Measurements from ENCODE around the gene IL17RD.

Gene IL17RD

GRCh38 chr3:57158325-57158724 lies 6.8 kb downstream of the IL17RD start:
- DNase-seq = no peak
- Histone ChIP-seq H3K27ac (no peak overlapping the region), H3K4me3 (ENCODE audit: low read depth, low read length) (no peak overlapping the region), H3K36me3 (replicated peaks) (no peaks in the 10 kb centered on the region), H3K27me3 (replicated peaks) (no peaks in the 10 kb centered on the region)
- TF ChIP-seq, protein P1, sequence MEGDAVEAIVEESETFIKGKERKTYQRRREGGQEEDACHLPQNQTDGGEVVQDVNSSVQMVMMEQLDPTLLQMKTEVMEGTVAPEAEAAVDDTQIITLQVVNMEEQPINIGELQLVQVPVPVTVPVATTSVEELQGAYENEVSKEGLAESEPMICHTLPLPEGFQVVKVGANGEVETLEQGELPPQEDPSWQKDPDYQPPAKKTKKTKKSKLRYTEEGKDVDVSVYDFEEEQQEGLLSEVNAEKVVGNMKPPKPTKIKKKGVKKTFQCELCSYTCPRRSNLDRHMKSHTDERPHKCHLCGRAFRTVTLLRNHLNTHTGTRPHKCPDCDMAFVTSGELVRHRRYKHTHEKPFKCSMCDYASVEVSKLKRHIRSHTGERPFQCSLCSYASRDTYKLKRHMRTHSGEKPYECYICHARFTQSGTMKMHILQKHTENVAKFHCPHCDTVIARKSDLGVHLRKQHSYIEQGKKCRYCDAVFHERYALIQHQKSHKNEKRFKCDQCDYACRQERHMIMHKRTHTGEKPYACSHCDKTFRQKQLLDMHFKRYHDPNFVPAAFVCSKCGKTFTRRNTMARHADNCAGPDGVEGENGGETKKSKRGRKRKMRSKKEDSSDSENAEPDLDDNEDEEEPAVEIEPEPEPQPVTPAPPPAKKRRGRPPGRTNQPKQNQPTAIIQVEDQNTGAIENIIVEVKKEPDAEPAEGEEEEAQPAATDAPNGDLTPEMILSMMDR (IDR thresholded peaks at IDR 0.05; ENCODE audit: low read depth, low read length, missing control alignments) = no peak
- in situ Hi-C loops (cut with HindIII; ENCODE audit: low pct_ligation_motif_present, low sequenced_read_pairs) = no loop called here

- in situ Hi-C loops (cut with HindIII; ENCODE audit: low pct_ligation_motif_present, low sequenced_read_pairs) = no loop called here
- no peak for DNase-seq
- H3K36me3 ChIP-seq (replicated peaks) = no peaks in the 10 kb centered on the region
- no peak overlapping the region for H3K27ac ChIP-seq
- no peak overlapping the region for H3K4me3 ChIP-seq (ENCODE audit: low read depth, low read length)
- TF ChIP-seq, protein P1 (IDR thresholded peaks at IDR 0.05; ENCODE audit: low read depth, low read length, missing control alignments) = no peak
- no peaks in the 10 kb centered on the region for H3K27me3 ChIP-seq (replicated peaks)
These were observed 7.6 kb downstream of the IL17RD start for GRCh38 chr3:57157545-57157944.

DNA sequence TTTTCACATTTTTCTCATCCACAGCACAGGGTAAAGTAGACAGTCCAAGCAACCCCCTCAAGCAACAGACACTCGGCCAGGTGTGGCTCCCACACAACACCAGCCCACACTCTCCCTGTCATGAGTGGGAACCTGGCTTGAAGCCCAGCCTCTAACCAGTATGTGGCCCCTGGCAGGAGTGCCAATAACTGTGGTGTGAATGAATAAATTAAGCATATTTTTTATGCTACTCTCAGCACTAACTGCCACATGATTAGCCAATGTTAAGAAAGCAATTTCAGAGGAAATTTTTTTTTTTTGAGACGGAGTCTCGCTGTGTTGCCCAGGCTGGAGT lies 9.9 kb downstream of the IL17RD start:
- no peaks in the 10 kb centered on the region for H3K27me3 ChIP-seq (replicated peaks)
- in situ Hi-C loops (cut with HindIII; ENCODE audit: low pct_ligation_motif_present, low sequenced_read_pairs) = no loop called here
- no peaks in the 10 kb centered on the region for H3K36me3 ChIP-seq (replicated peaks)
- no peak overlapping the region for H3K27ac ChIP-seq
- DNase-seq = no peak
- TF ChIP-seq, protein P1 (IDR thresholded peaks at IDR 0.05; ENCODE audit: low read depth, low read length, missing control alignments) = no peak
- no peak overlapping the region for H3K4me3 ChIP-seq (ENCODE audit: low read depth, low read length)

DNA sequence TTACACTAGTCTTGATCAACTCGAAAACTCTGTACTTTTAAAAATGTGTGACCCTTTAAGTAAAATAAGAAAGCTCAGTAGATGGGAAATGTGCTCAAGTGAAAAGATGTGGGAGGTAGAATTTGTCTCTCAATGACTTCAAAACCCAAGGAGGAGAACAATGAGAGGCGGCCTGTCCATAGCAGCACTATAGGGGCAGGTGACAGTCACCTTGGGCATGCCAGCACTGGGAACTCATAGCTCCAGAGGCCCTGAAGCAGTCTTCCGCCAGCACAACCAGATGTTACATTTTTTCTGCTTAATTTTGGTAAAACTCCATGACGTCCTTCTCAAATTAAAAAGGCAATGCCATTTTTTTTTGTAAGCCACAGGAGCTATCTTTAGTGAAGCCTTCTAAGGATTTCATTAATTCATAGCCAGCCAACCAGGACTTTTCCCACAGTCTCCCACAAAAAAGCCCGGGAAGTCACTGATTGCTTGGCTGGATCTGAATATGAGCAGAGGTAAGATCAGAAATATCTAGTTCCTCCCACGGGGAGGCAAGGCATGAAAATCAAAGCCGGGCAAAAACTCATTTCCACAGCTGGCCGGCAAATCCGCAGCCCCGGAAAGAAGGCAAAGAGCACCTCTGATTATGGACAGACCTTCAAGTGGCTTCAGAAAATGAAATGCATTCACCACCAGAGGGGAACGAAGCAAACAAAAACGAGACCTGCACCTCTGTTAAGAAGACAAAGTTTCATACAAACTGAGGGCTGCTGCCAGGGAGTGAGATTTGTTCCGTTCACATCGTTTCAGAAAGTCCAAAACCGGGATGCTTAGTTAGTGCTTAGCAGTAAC lies 10.5 kb downstream of the IL17RD start:
- in situ Hi-C loops (cut with HindIII; ENCODE audit: low pct_ligation_motif_present, low sequenced_read_pairs) = no loop called here
- H3K4me3 ChIP-seq (ENCODE audit: low read depth, low read length) = no peak overlapping the region
- no peak for DNase-seq
- no peaks in the 10 kb centered on the region for H3K27me3 ChIP-seq (replicated peaks)
- TF ChIP-seq, protein P1 (IDR thresholded peaks at IDR 0.05; ENCODE audit: low read depth, low read length, missing control alignments) = no peak
- H3K27ac ChIP-seq = no peak overlapping the region
- no peaks in the 10 kb centered on the region for H3K36me3 ChIP-seq (replicated peaks)

DNA sequence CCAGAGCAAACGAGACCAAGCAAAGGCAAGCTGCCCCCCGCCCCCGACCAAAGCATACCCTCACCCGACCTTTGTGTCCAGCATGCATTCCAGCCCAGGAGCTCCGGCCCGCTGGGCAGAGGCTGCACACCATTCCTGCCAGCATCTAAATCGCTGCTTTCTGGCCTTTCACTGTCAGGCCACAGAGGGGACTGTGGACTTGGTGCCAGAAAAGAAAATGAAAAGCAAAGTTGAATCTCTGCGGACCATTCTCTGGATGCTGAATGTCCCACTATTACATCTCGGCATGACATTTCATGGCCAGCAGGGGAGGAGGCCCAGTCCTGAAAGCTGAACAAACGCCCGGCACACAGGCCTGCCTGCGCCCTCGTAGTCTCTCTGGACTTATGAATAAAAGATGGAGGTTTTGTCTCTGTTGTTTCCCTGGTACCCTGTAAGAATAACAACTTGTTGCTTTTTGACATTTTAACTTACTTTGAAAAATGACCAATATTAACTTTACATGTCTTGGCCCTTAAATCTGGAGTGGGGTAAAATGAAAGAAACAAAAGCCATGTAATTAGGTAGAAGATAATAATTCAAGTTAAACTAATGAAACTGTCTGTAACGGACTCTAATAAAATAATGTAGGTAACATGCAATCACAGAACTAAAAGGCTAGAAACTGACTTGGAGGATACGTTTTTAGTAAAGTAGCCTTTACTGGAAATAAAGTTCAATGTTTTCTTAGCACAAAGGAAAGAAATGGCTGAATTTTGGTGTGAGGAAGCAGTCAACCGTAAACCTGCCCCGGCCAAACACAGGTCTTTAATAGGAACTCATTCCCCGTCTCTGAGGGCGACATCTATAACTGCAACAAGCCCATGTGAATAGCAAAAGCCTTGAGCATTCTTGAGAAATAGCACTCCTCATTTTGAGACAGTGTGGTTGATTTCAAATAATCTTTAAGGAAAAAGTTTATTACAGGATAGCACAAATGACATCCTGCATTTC lies 12.7 kb downstream of the IL17RD start:
- TF ChIP-seq, protein P1 (IDR thresholded peaks at IDR 0.05; ENCODE audit: low read depth, low read length, missing control alignments) = peak; percentile 60
- Histone ChIP-seq H3K27me3 (replicated peaks) (no peaks in the 10 kb centered on the region), H3K36me3 (replicated peaks) (no peaks in the 10 kb centered on the region), H3K4me3 (ENCODE audit: low read depth, low read length) (no peak overlapping the region), H3K27ac (no peak overlapping the region)
- in situ Hi-C loops (cut with HindIII; ENCODE audit: low pct_ligation_motif_present, low sequenced_read_pairs) = no loop called here
- DNase-seq = no peak

Data from brain microvascular endothelial cell (primary cell).